HCT116 (cell line): Measurements from ENCODE around the gene GATAD1. TPM values are rescaled to one million over a fixed set of nuclear protein-coding genes. Genes with fewer than 3 reads are reported as not detected.

Experiments used
- ATAC-seq: fragments of 200-7000 bp; cut with Tn5 transposase; 2 replicates; pipeline ENCODE4 v1.9.1; 2020; ENCODE audit warnings: mild to moderate bottlenecking, moderate library complexity
- BruUV-seq: library from RNA; stranded (reverse); fragments of 400-500 nt; replicated peaks from 2 replicates; lab custom pipeline; 2021; lab: Mats Ljungman, UMichigan
- CTCF ChIA-PET: fragments of 300-600 bp; sonication (Branson Sonifier 250); formaldehyde crosslinking; loops from one replicate; lab custom pipeline; 2021; ENCODE audit warnings: antibody characterized with exemption; lab: Charles Lee
- POLR2A ChIA-PET: fragments of 300-600, 350-600 bp; sonication (Branson Sonifier 250); formaldehyde crosslinking; loops from one replicate; lab custom pipeline; 2021; ENCODE audit warnings: antibody characterized with exemption; lab: Charles Lee
- RAD21 ChIA-PET, 2 experiments: fragments of 300-600 bp; sonication (Branson Sonifier 250); formaldehyde crosslinking; loops; one replicate each; lab custom pipeline; 2023; ENCODE audit warnings: low total read pairs in 2 of 2; ENCODE audit not compliant: uncharacterized antibody in 2 of 2, unreplicated experiment in 2 of 2, low non-redundant PET in 1 of 2; lab: Charles Lee
- DNase-seq: peaks from one replicate; pipeline ENCODE4 v3.0.0-alpha.2; 2010; ENCODE audit warnings: low read depth, low spot score
- H2AFZ ChIP-seq: fragments of 200-600 bp; shearing (Covaris generic), sonication (generic); 2 replicates; pipeline ENCODE4 v1.6.1; 2017; ENCODE audit warnings: low read depth, mixed run types, mixed read lengths, antibody characterized with exemption, low read length; ENCODE audit not compliant: poor library complexity, severe bottlenecking
- H3K27ac ChIP-seq: 2 replicates; pipeline ENCODE4 v1.5.1; 2012; ENCODE audit warnings: low read depth, low read length
- H3K27me3 ChIP-seq: fragments of 200-600 bp; sonication (generic); 2 replicates; pipeline ENCODE4 v1.6.1; 2016; ENCODE audit warnings: mixed run types, low read length, mixed read lengths; ENCODE audit not compliant: insufficient read depth
- H3K36me3 ChIP-seq, 2 experiments: fragments of 200-500 bp in 1 of 2; fragments of 200-600 bp in 1 of 2; sonication (Bioruptor generic) in 1 of 2; sonication (generic) in 1 of 2; 2 replicates each; pipeline versions ENCODE4 v1.5.1 to v1.6.1; 2014 to 2016; ENCODE audit warnings: low read length in 2 of 2, inconsistent platforms in 1 of 2, mixed read lengths in 1 of 2, mixed run types in 1 of 2; ENCODE audit not compliant: insufficient read depth in 2 of 2, control insufficient read depth in 1 of 2
- H3K4me1 ChIP-seq, 2 experiments: fragments of 200-600 bp in 1 of 2; sonication (generic) in 1 of 2; 2 replicates each; pipeline versions ENCODE4 v1.5.1 to v1.6.1; 2012 to 2017; ENCODE audit warnings: low read length in 2 of 2, inconsistent platforms in 1 of 2, mild to moderate bottlenecking in 1 of 2, mixed read lengths in 1 of 2, mixed run types in 1 of 2, moderate library complexity in 1 of 2; ENCODE audit not compliant: insufficient read depth in 2 of 2, control insufficient read depth in 1 of 2
- H3K4me2 ChIP-seq: fragments of 200-600 bp; sonication (generic); 2 replicates; pipeline ENCODE4 v1.6.1; 2017; ENCODE audit warnings: mixed run types, low read length, mixed read lengths
- H3K4me3 ChIP-seq, 2 experiments: fragments of 200-600 bp in 1 of 2; sonication (generic) in 1 of 2; replicated peaks in 1 of 2; 2 replicates each; pipeline ENCODE4 v1.5.1; 2011 to 2016; ENCODE audit warnings: low read length in 2 of 2, control low read depth in 1 of 2, low read depth in 1 of 2, mild to moderate bottlenecking in 1 of 2, mixed read lengths in 1 of 2, mixed run types in 1 of 2
- H3K79me2 ChIP-seq: fragments of 200-600 bp; sonication (generic); 2 replicates; pipeline ENCODE4 v1.6.1; 2017; ENCODE audit warnings: mild to moderate bottlenecking, mixed run types, low read length, moderate library complexity, mixed read lengths; ENCODE audit not compliant: insufficient read depth
- H3K9ac ChIP-seq: fragments of 200-600 bp; sonication (generic); 2 replicates; pipeline ENCODE4 v1.6.1; 2016; ENCODE audit warnings: low read length, mixed read lengths
- H3K9me2 ChIP-seq: fragments of 200-600 bp; sonication (generic), shearing (Covaris generic); 2 replicates; pipeline ENCODE4 v1.6.1; 2017; ENCODE audit warnings: mixed run types, mild to moderate bottlenecking, moderate library complexity; ENCODE audit not compliant: insufficient read depth
- H3K9me3 ChIP-seq, 2 experiments: fragments of 200-500 bp in 1 of 2; fragments of 200-600 bp in 1 of 2; sonication (Bioruptor generic) in 1 of 2; sonication (generic) in 1 of 2; 2 replicates each; pipeline ENCODE4 v1.6.1; 2014 to 2017; ENCODE audit warnings: low read length in 2 of 2, mixed read lengths in 2 of 2, inconsistent platforms in 1 of 2, low read depth in 1 of 2, mild to moderate bottlenecking in 1 of 2, mixed run types in 1 of 2, moderate library complexity in 1 of 2; ENCODE audit not compliant: control insufficient read depth in 1 of 2, insufficient read depth in 1 of 2
- H4K20me1 ChIP-seq: fragments of 200-600 bp; sonication (generic), shearing (Covaris generic); 2 replicates; pipeline ENCODE4 v1.6.1; 2017; ENCODE audit warnings: mixed run types, mild to moderate bottlenecking, moderate library complexity; ENCODE audit not compliant: insufficient read depth
- CBX3 ChIP-seq: IDR thresholded peaks from 2 replicates; pipeline ENCODE4 v1.6.1; 2012; ENCODE audit warnings: low read depth
- CEBPB ChIP-seq: IDR thresholded peaks from 2 replicates; pipeline ENCODE4 v1.6.1; 2012; ENCODE audit warnings: low read depth
- EGR1 ChIP-seq: IDR thresholded peaks from 2 replicates; pipeline ENCODE4 v1.6.1; 2012; ENCODE audit warnings: low read depth
- EZH2 ChIP-seq: fragments of 200-600 bp; sonication (generic); IDR thresholded peaks from 2 replicates; pipeline ENCODE4 v1.6.1; 2017; ENCODE audit warnings: antibody characterized with exemption, mixed run types
- EZH2phosphoT487 ChIP-seq: fragments of 200-600 bp; IDR thresholded peaks from 2 replicates; pipeline ENCODE4 v1.6.1; 2018; ENCODE audit warnings: antibody characterized with exemption, borderline replicate concordance
- FOSL1 ChIP-seq: IDR thresholded peaks from 2 replicates; pipeline ENCODE4 v1.6.1; 2012; ENCODE audit warnings: low read depth
- JUND ChIP-seq: IDR thresholded peaks from 2 replicates; pipeline ENCODE4 v1.6.1; 2012
- MAX ChIP-seq: IDR thresholded peaks from 2 replicates; pipeline ENCODE4 v1.6.1; 2012
- POLR2AphosphoS5 ChIP-seq: IDR thresholded peaks from 2 replicates; pipeline ENCODE4 v1.6.1; 2011; ENCODE audit warnings: mild to moderate bottlenecking, low read depth, low read length, moderate library complexity
- SIN3A ChIP-seq: IDR thresholded peaks from 2 replicates; pipeline ENCODE4 v1.6.1; 2012; ENCODE audit warnings: low read depth
- SP1 ChIP-seq: IDR thresholded peaks from 2 replicates; pipeline ENCODE4 v1.6.1; 2012; ENCODE audit warnings: low read depth
- SRF ChIP-seq: IDR thresholded peaks from 2 replicates; pipeline ENCODE4 v1.6.1; 2012; ENCODE audit warnings: low read depth
- TCF7L2 ChIP-seq: IDR thresholded peaks from 2 replicates; pipeline ENCODE4 v1.7.0; 2011; ENCODE audit warnings: borderline replicate concordance, inconsistent platforms; ENCODE audit not compliant: insufficient read depth, insufficient read length; ENCODE audit errors: extremely low read depth
- YY1 ChIP-seq: IDR thresholded peaks from 2 replicates; pipeline ENCODE4 v1.6.1; 2011; ENCODE audit warnings: low read length, low read depth, moderate library complexity, mild to moderate bottlenecking; ENCODE audit not compliant: insufficient replicate concordance; ENCODE audit errors: extremely low read depth
- ZFX ChIP-seq: fragments of 450-650 bp; IDR thresholded peaks from 2 replicates; pipeline ENCODE4 v1.6.1; 2017
- intact Hi-C: fragments of 100-400 bp; cut with micrococcal nuclease; formaldehyde crosslinking; loops from 2 replicates; pipeline ENCODE4 v1.10.0; 2022
- total RNA-seq: library from RNA; stranded (reverse); gene quantifications from one replicate; pipeline ENCODE4 v1.2.1, GENCODE V29; 2021; ENCODE audit not compliant: unreplicated experiment

The GATAD1 gene
- total RNA-seq, 1 experiment from 2014 or later: 23.9 TPM

- POLR2A ChIA-PET: no interaction called here
- BruUV-seq: no TSS peak
Observed at GRCh38 chr7:92436612-92437445, 10.5 kb upstream of the GATAD1 start.

GRCh38 chr7:92437956-92438491 is 9.3 kb upstream of the GATAD1 start:
- Histone ChIP-seq H3K9me3 (no peaks in the 10 kb centered on the region), H3K9me2 (no peaks in the 10 kb centered on the region), H3K27ac (no peak overlapping the region), H3K27me3 (no peaks in the 10 kb centered on the region), H3K4me1 (no peaks in the 10 kb centered on the region), H4K20me1 (no peaks in the 10 kb centered on the region), H3K9ac (no peak overlapping the region), H3K4me3 (no peak overlapping the region), H3K79me2 (no peaks in the 10 kb centered on the region), H3K36me3 (no peaks in the 10 kb centered on the region), H2AFZ (no peak overlapping the region), H3K4me2 (no peak overlapping the region)
- DNase-seq (no peak), ATAC-seq (no peak)
- intact Hi-C loops: no loop called here
- ChIA-PET POLR2A (interaction anchor here (0.6 to 0.7 kb wide), 2 partner anchors 9 to 936 kb away, joined by 4 to 6 read pairs; no protein-coding TSS in a partner anchor), CTCF (interaction anchor here (1.7 kb wide), 1 partner anchor 9 kb away, joined by 7 read pairs; the partner anchor contains the start of gene GATAD1), RAD21 (no interaction called here)
- TF ChIP-seq MAX (no peak), SRF (no peak), EZH2 (no peak), ZFX (no peak), JUND (no peak), SIN3A (no peak), TCF7L2 (no peak), CBX3 (no peak), SP1 (no peak), CEBPB (no peak), YY1 (no peak), EGR1 (no peak), EZH2phosphoT487 (no peak), FOSL1 (no peak), POLR2AphosphoS5 (no peak)
- BruUV-seq: no TSS peak

More at GRCh38 chr7:92436612-92437445, 10.5 kb upstream of the GATAD1 start:
- Histone ChIP-seq H3K9ac (no peak overlapping the region), H3K27ac (no peak overlapping the region), H3K4me1 (no peaks in the 10 kb centered on the region), H3K36me3 (no peaks in the 10 kb centered on the region), H4K20me1 (no peaks in the 10 kb centered on the region), H3K9me2 (no peaks in the 10 kb centered on the region), H2AFZ (no peak overlapping the region), H3K79me2 (no peaks in the 10 kb centered on the region), H3K27me3 (no peaks in the 10 kb centered on the region), H3K4me3 (no peak overlapping the region), H3K4me2 (no peak overlapping the region), H3K9me3 (no peaks in the 10 kb centered on the region)
- ATAC-seq (no peak), DNase-seq (no peak)
- intact Hi-C loops: no loop called here
- CTCF ChIA-PET: interaction anchor here (1.7 kb wide), 1 partner anchor 10 kb away, joined by 7 read pairs; the partner anchor contains the start of gene GATAD1
- RAD21 ChIA-PET: no interaction called here
- TF ChIP-seq TCF7L2: no peak
- no peak for TF ChIP-seq CEBPB
- TF ChIP-seq YY1: no peak
- no peak for TF ChIP-seq MAX
